GM11168 (cell line): ENCODE results near the gene USP36.
"Not testable (repeated sequence)": the region's sequence is repeated elsewhere in the genome, so short reads cannot be mapped to it uniquely, and the experiment has no call there.

Experiments used
- in situ Hi-C: fragments of 300-500 bp; cut with MboI; formaldehyde crosslinking; loops from one replicate; pipeline ENCODE4 v1.12.0; 2022; ENCODE audit warnings: low sequenced_read_pairs; ENCODE audit not compliant: unreplicated experiment

USP36 gene

DNA sequence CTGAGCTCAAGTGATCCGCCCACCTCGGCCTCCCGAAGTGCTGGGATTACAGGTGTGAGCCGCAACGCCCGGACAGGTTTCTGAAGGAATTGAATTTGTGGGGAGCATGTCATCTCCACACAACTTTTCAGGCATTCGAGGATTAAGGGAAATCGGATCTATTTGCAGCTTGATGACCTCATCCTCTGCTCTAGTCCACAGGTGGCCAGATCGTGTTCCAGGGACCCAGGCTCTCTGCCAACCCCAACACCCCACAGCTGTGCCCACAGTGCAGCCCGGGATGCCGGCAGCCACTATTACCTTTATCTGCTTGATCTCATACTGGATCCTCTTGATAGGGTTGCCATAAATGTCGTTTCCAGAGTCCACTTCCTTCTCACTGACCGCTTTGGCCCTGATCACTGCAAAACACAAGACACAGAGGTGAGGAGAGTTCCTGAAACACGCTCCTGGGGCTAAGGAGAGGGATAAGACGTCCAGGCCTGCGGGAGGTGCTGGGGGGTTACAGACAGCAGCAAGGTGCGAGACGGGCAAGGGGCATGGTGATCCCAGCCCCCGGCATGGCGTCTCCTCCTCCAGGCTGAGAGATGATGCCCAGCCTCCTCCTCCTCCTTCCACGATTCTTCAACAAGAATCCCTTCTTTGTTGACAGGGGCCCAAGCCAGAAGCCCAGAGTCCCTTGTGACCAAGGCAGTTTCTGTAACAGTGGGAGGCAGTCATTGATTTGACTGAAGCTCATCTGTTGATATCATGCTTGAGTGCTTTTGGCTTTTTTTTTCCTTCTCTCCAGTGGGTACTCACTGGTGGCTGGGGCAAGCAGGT lies 33.1 kb upstream of the USP36 start:
- in situ Hi-C loops: no loop called here

DNA sequence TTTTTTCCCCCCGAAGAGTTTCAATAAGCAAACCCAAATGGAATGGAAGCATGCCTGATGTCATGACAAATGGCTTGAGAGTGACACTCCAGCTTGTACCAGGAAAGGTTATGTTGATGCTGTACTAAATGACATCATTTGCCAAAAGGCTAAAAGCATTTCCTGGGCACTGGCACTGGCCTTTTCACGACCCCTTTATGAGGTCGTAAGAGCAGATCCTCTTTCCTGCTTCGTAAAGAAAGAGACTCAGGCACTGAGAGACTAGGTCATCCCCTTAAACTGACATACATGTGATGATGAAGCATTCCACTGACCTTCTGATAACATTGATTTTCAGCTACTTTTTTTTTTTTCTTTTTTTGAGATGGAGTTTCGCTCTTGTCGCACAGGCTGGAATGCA lies 31.9 kb upstream of the USP36 start:
- in situ Hi-C loops: no loop called here

DNA sequence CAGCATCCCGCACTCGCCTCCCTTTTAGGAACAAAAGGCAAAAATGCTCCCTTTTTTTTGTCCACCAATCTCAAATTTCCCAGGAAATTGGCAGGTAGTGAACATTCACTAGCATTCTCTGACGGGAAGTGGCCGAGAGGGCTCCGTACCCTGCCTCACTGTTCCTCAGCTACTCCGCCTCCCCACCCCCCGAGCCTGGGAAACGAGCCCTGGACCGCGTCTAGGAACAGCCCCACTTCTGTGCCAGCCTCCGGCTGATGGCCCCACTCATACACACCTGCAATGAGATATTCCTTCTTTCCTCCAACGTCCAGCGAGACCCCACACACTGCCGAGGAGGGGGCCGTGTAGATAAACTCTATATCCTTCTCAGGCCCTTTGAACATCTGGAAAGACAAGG lies 30.0 kb upstream of the USP36 start:
- in situ Hi-C loops: no loop called here

DNA sequence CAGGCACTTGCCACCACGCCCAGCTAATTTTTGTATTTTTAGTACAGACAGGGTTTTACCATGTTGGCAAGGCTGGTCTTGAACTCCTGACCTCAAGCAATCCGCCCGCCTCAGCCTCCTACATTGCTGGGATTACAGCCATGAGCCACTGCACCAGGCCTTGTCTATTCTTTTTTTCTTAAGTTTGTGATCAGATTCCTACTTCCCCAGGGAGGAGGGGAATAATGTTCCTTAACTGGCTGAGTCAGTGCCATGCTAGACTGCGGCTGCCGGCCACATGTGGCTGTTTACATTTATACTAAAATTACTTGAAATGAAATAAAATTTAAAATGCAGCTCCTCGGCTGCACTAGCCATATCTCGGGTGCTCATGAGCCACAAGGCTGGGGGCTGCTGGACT lies 27.8 kb upstream of the USP36 start:
- in situ Hi-C loops: no loop called here

DNA sequence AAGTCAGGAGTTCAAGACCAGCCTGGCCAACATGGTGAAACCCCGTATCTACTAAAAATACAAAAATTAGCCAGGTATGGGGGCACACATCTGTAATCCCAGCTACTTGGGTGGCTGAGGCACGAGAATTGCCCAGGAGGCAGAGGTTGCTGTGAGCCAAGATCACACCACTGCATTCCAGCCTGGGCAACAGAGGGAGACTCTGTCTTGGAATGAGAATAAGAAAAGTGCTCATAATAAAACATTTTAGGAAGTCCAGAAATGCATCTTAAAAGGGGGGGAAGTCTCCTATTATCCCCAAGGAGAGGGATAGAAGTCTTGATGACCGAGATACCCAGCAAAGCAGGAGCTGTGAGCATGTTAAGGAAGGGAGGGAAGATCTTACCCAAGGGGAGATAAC lies 26.4 kb upstream of the USP36 start:
- in situ Hi-C loops: not testable (repeated sequence)

DNA sequence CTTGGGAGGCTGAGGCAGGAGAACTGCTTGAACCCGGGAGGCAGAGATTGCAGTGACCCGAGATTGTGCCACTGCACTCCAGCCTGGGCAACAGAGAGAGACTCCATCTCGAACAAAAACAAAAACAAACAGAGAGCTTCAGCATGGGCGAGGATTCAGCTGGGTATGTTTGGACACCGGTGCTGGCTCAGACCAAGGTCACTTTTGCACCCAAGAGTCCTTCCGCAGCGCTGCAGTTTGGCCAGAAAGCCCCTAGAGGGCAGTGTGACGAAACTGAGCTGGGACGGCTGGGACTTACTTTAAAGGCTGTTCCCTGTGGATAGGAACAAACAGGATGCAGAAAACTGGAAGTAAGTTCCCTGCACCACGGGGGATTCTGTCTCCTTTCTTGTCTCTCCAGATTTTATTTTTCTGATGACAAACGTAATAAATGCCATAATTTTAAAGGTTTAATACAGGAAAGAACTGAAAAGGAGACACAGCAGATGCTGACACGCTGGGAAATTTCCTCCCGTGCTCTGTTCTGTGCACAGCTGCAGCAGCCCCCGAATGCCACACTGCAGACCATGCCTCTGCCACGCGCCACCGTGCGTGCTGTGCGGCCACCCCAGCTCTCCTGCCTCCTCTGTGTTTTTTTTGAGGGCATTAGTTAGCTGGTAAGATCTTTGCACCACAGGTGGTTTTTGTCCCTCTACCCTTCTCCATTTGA lies 25.2 kb upstream of the USP36 start:
- in situ Hi-C loops: no loop called here

DNA sequence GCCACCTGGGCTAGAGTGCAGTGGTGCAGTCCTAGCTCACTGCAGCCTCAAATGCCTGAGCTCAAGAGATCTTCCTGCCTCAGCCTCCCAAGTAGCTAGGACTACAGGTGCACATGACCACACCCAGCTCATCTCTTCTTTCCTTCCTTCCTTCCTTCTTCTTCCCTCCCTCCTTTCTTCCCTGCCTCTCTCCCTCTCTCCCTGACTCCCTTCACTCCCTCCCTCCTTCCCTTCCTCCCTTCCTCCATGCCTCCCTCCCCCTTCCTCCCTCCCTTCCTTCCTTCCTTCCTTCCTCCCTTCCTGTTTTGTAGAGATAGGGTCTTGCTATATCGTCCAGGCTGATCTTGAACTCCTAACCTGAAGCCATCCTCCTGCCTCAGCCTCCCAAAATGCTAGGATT lies 23.5 kb upstream of the USP36 start:
- in situ Hi-C loops: loop anchor here (5.0 kb wide), 1 partner anchor 103 kb away; no protein-coding TSS in a partner anchor

DNA sequence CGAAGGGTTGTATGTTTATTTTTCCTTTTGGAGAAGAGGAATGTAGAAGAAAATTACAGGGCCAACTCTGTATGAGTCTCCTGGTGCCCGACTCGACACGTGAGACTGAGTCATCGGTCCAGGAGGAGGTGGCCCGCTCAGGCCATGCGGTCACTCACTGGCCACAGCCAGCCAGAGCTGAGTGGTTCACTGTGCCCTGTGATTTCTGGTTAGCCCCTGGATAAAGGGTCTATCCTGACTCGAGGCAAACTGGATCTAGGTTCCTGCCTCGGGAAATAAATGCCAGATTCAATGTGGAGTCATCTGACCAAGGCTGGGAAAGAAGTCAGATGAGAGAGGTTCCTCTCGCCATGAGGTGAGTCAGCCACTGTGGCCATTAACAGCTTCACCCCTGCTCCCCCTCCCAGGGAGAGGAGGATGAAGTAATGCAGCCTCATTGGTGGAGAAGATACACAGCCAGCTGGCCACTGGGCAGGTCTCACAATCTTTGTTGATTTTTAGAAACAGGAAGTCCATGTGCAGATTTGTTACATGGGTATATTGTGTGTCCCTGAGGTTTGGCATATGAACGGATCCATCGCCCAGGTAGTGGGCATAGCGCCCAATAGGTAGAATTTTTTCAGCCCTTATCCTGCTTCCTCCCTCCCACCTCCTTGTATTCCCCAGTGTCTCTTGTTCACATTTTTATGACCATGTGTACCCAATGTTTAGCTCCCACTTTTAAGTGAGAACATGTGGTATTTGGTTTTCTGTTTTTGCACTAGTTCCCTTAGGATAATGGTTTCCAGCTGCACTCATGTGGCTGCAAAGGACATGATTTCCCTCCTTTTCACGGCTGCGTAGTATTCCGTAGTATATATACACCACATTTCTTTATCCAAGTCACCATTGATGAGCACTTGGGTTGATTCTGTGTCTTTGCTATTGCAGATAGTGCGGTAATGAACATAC lies 21.7 kb upstream of the USP36 start:
- in situ Hi-C loops: loop anchor here (5.0 kb wide), 1 partner anchor 105 kb away; no protein-coding TSS in a partner anchor

DNA sequence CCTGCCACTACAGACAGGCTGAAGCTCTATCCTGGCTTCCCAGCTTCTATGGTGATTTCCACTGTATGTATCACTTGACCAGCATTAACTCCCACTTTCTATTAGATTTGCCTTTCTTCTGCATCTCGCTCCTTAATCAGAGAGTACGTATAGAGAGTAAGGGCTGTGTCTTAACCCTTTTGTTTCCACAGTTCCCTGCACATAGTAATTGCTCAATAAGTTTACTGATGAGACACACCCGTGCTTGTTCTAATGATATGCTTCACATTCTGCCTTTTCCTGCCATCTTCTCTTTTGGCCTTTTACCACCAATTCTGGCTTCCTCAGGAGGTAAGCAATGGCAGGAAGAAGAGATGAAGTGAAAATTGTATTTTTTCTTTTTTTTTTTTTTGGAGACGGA lies 20.6 kb upstream of the USP36 start:
- in situ Hi-C loops: loop anchor here (5.0 kb wide), 1 partner anchor 106 kb away; no protein-coding TSS in a partner anchor

DNA sequence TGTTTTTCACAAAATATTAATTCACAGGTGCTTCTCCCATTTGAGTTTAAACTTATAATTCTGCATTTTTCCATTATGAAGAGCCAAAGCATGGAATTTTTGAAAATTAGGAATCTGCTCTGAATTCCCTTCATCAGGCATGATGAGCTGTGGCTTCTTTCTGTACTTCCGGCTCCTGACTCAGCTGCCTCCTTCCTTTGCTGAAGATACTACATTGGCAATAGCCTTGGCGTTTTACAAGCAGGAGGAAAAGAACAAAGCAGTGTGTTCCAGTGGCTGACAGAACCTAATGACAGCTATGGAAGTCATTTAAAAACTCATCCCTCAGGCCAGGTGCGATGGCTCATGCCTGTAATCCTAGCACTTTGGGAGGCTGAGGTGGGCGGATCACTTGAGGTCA lies 18.4 kb upstream of the USP36 start:
- in situ Hi-C loops: no loop called here

DNA sequence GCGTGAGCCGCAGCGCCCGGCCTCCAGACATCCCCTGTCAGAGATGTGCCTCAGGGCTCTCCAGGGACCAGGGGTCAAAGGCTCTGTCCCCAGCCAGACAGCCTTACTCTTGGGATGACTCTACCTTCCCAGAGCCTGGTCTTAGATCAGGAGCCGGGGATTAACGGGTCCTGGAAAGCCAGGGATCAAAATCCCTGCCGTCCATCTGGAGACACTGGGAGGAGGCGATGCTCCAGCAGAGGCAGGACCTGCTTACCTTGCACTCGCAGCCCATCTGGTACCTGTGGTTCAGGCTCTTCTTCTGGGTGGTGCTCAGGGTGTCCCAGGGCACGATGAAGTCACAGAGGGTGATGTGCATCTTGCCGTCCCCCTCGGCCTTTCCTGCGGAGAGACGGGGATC lies 16.7 kb upstream of the USP36 start:
- in situ Hi-C loops: no loop called here

DNA sequence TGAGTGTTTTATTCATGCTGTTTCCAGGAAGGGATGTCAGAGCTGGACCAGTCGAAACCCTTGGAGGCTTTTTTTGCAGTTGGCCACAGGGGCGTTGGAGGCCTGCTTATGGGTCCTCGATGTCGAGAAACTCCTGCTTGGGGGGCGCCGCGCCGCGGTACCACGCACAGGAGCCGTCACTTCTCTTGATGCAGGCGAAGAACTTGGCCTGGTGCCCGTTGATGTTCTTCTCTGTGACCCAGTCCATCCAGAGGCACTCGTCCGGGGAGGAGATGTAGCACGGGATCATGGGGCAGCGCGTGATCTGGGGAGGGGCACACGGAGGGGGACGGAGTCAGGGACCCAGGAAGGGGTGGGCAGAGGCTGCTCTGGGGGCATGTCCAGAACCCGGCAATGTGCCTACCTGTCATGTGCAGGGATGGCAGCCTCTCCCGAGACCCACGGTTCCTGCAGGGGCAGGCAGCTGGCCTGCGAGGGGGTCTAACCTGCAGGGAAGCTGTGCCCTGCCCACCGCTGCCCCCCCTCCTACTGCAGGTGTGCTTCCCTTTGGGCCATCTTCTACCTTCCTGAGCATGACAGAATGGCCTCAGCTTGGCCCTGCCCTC lies 15.0 kb upstream of the USP36 start:
- in situ Hi-C loops: no loop called here

DNA sequence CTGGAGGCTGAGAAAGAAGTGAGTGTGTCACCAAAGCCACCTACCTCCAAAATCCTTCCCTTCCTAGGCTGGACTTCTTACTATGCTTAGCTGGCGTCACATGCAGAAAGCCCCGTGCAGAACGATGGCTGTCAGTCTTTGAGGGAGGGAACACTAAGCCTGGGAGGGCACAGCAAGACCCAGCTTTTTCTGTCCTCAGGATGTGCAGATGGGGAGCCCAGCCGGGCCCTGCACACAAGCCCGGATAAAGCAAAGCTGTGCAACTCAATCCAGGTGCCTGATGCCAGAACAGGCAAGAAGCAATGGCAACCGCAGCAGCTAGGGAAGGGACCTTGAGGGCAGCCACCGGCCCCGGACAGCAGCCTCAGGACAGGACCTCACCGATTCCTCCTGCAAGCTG lies 13.9 kb upstream of the USP36 start:
- in situ Hi-C loops: no loop called here

DNA sequence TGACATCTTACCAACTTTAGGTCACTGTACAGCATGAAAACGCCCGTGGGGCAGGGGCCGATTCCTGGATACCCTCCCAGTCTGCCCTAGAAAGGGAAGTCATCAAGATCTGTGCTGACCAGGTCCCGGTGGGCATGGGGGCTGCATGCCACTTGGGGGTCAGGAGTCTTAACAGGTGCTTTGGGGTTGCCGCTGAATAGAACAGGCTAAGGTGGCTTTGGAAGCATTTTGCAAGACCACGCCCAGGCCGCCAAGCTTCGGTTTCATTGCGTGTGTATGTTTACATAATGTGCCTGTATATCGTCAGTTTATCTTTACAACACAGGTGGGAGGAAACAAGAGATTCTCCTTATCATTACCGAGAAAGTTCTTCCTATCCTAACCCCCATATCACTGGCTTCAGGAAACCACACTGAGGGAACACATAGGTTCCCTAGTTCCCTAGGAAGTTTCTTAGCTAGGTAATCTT lies 13.3 kb upstream of the USP36 start:
- in situ Hi-C loops: no loop called here

DNA sequence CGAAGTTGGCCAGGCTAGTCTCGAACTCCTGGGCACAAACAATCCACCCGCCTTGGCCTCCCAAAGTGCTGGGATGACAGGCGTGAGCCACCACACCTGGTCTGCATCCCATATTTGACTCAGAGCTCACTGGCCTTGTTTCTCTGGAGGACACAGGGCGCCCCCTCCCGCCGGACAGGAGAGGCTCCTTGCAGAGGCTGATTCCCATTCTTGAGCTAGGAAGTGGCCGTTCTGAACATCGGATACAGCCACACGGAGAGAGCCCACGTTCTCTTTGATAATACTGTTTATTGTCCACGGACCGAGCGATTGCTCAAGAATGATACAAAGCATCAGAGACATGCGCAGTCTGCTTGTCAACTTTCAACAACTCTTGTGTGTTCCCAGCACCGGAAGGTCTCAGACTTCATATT lies 12.1 kb upstream of the USP36 start:
- in situ Hi-C loops: no loop called here

DNA sequence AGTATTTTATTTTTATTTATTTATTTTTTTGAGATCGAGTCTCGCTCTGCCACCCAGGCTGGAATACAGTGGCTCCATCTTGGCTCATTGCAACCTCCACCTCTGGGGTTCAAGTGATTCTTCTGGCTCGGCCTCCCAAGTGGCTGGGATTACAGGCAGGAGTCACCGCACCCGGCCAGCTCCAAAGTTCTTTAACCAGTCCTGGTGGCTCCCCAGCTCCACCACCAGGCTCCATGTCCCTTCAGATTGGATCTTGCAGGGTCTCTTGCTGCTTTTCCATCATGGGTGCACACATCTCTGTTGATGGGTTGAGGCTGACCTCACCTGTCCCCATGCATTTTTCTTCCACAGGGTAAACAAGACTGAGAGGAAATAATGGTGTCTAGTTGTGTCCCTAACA lies 8.4 kb upstream of the USP36 start:
- in situ Hi-C loops: no loop called here

DNA sequence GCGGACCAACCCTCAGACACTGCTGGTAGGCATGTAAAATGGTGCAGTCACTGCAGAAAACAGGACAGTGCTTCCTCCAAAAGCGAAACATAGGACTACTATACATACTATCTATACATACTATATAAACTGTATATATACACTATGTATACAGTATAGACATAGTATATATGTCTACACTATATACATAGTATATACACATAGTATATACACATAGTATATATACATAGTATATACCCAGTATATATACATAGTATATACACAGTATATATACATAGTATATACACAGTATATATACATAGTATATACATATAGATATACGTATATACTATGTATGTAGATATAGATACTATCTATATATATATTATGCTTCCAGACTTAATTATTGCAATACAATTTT lies 6.4 kb upstream of the USP36 start:
- in situ Hi-C loops: no loop called here

DNA sequence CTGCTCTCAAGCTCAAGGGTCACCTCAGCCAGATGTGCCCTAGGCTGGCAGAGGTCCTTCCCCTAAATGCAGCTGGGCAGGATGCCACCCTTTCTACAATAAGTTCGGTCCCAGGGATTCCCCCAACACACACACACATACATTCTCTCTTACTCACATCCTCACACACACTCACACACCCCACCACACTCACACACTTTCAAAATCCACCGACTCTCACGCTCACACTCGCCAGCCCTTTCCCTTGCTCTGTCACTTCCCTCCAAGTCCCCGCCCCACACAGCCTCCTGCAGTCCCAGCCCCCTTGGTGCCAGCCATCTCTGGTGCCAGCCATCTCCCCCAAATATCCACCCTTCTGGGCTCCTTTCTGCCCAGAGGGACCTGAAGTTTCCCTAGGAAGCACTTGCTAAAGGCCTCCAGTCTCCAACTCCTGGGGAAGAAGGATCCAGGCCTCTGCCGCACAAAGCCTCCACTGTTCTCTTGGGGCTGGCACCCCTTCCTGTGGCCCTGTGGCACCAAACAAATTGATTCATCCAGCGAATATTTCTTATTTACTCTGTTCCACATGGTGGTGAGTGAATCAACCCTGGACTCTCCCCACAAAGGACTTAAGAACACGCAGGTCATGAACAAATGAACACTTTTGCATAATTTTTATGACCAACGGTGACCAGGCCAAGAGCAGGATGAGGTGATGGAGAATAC lies 3.8 kb upstream of the USP36 start:
- in situ Hi-C loops: no loop called here

DNA sequence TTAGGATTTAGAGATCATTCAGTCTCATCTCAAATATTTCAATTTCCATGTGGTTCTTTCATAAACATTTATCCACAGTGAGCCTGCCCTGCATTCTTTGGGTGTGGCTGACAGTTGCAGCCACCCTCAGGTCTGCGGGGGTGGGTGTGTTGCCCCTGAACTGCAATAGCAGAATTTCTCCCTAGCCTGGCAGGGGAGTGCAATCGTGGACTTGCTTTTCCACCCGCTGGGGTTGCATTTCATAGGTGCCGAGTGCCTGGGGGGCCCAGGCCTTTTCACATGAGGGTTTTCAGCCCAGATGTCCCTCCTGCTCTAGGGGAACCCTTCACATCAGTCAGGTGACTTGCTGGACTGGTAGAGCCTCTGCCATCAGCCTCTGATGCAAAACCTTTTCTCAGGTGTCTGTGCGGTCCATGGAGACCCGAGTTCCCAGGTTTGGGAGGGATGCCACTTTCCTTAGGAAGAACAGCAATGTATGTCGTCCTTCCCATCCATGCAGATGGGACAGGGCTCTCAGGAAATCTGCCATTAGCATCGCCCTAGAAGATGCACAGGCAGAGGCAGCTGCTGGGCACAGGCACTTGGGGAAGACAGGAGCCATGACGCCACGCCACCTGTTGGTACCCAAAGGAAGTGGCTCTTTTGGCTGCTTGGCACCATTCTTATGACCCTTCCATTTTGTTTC lies 2.4 kb upstream of the USP36 start:
- in situ Hi-C loops: no loop called here
